SJCRH30 (cell line): ENCODE measurements around the gene PDZRN3. TPM values are rescaled to one million over a fixed set of nuclear protein-coding genes. Genes with fewer than 3 reads are reported as not detected.

Experiments
- DNase-seq, 2 experiments: peaks; one replicate each; pipeline ENCODE4 v3.0.0-alpha.2; 2015 to 2020
- H3K27ac ChIP-seq: fragments of 250-450 bp; sonication (Bioruptor Pico); 2 replicates; pipeline ENCODE4 v1.5.1; 2020; ENCODE audit warnings: mild to moderate bottlenecking, moderate library complexity
- H3K27me3 ChIP-seq: fragments of 250-450 bp; sonication (Bioruptor Pico); 2 replicates; pipeline ENCODE4 v1.5.1; 2020; ENCODE audit warnings: mild to moderate bottlenecking, moderate library complexity
- H3K36me3 ChIP-seq: fragments of 250-450 bp; sonication (Bioruptor Pico); 2 replicates; pipeline ENCODE4 v1.5.1; 2020; ENCODE audit warnings: mild to moderate bottlenecking, moderate library complexity
- H3K4me1 ChIP-seq: fragments of 250-450 bp; sonication (Bioruptor Pico); 2 replicates; pipeline ENCODE4 v1.5.1; 2020; ENCODE audit warnings: mild to moderate bottlenecking, moderate library complexity
- H3K4me3 ChIP-seq: fragments of 250-450 bp; sonication (Bioruptor Pico); 2 replicates; pipeline ENCODE4 v1.5.1; 2020; ENCODE audit warnings: mild to moderate bottlenecking, moderate library complexity
- H3K9me3 ChIP-seq: fragments of 250-450 bp; sonication (Bioruptor Pico); replicated peaks from 2 replicates; pipeline ENCODE4 v1.5.1; 2020; ENCODE audit warnings: mild to moderate bottlenecking, moderate library complexity
- total RNA-seq: library from RNA; depleted of rRNA; stranded (reverse); fragments of >200 nt; shearing (Covaris generic); gene quantifications from 2 replicates; pipeline ENCODE4 v1.2.3, GENCODE V29; 2014

PDZRN3 gene
- total RNA-seq, 1 experiment from 2014 or later, result 27.3 TPM

GRCh38 chr3:73341272-73341935 is 283.3 kb downstream of the PDZRN3 start:
- Histone ChIP-seq H3K27me3 (no peaks in the 10 kb centered on the region), H3K4me3 (no peak overlapping the region), H3K4me1 (no peaks in the 10 kb centered on the region), H3K9me3 (no peaks in the 10 kb centered on the region), H3K36me3 (no peaks in the 10 kb centered on the region), H3K27ac (no peak overlapping the region)
- DNase-seq, result no peak

- no peak for DNase-seq
- Histone ChIP-seq H3K36me3 (no peaks in the 10 kb centered on the region), H3K27ac (no peak overlapping the region), H3K9me3 (no peaks in the 10 kb centered on the region), H3K4me1 (no peaks in the 10 kb centered on the region), H3K4me3 (no peak overlapping the region), H3K27me3 (no peaks in the 10 kb centered on the region)
Observed at GRCh38 chr3:73332558-73332957, 292.2 kb downstream of the PDZRN3 start.
